IMR-90 (cell line): ENCODE data around the gene AK3.

Source experiments
- BHLHE40 ChIP-seq: fragments of 150-350 bp; IDR thresholded peaks from 2 replicates; pipeline ENCODE4 v1.6.1; 2016; ENCODE audit warnings: mild to moderate bottlenecking, low read depth, low read length
- CEBPB ChIP-seq: IDR thresholded peaks from 2 replicates; pipeline ENCODE4 v1.6.1; 2012; ENCODE audit warnings: low read depth, low read length, improper control_type of control experiment
- CTCF ChIP-seq: conservative IDR thresholded peaks from 2 replicates; pipeline ENCODE4 v1.5.1; 2012; ENCODE audit warnings: mild to moderate bottlenecking, low read depth, low read length, improper control_type of control experiment
- RFX5 ChIP-seq: IDR thresholded peaks from 2 replicates; pipeline ENCODE4 v1.8.0; 2012; ENCODE audit warnings: low read depth, mild to moderate bottlenecking, low read length, moderate library complexity
- SMC3 ChIP-seq: fragments of 150-350 bp; IDR thresholded peaks from 2 replicates; pipeline ENCODE4 v1.6.1; 2016; ENCODE audit warnings: low read depth, mild to moderate bottlenecking, antibody characterized with exemption, low read length, moderate library complexity

- no peak for TF ChIP-seq CTCF
- no peak for TF ChIP-seq SMC3
- TF ChIP-seq CEBPB = no peak
- no peak for TF ChIP-seq BHLHE40
- TF ChIP-seq RFX5 = no peak
Measured at GRCh38 chr9:4668604-4669003, 72.4 kb downstream of the AK3 start.
